ENCODE results near the gene IGSF9. TPM values are rescaled to one million over a fixed set of nuclear protein-coding genes. Genes with fewer than 3 reads are reported as not detected.

IGSF9 gene
- polyA plus RNA-seq, 1 experiment = not detected

- DNase-seq (ENCODE audit: low read depth) = no peak
- H3K27me3 ChIP-seq (ENCODE audit: control insufficient read depth, insufficient read depth, low read length) = peaks cover 2% of the 10 kb centered on the region
- H3K4me3 ChIP-seq (ENCODE audit: low read depth, low read length) = no peak overlapping the region
- TF ChIP-seq CTCF (IDR thresholded peaks at IDR 0.05; ENCODE audit: insufficient read depth, low read depth, low read length) = no peak
- CTCF ChIA-PET = no interaction called here
- POLR2A ChIA-PET = no interaction called here
- no peaks in the 10 kb centered on the region for H3K36me3 ChIP-seq (ENCODE audit: control insufficient read depth, insufficient read depth, low read length)
These were observed 35.4 kb upstream of the IGSF9 start for GRCh38 chr1:159980786-159981185.

- no peak for DNase-seq (ENCODE audit: low read depth)
- POLR2A ChIA-PET = no interaction called here
- CTCF ChIA-PET = interaction anchor here (0.6 kb wide), 1 partner anchor 55 kb away, joined by 3 read pairs; no protein-coding TSS in a partner anchor
- Histone ChIP-seq H3K36me3 (ENCODE audit: control insufficient read depth, insufficient read depth, low read length) (no peaks in the 10 kb centered on the region), H3K27me3 (ENCODE audit: control insufficient read depth, insufficient read depth, low read length) (peaks cover 2% of the 10 kb centered on the region), H3K4me3 (ENCODE audit: low read depth, low read length) (no peak overlapping the region)
- TF ChIP-seq CTCF (IDR thresholded peaks at IDR 0.05; ENCODE audit: insufficient read depth, low read depth, low read length) = no peak
These were observed 34.7 kb upstream of the IGSF9 start for GRCh38 chr1:159980076-159980475.

GRCh38 chr1:159979257-159979656 lies 33.8 kb upstream of the IGSF9 start:
- Histone ChIP-seq H3K36me3 (ENCODE audit: control insufficient read depth, insufficient read depth, low read length) (no peaks in the 10 kb centered on the region), H3K27me3 (ENCODE audit: control insufficient read depth, insufficient read depth, low read length) (peaks cover 5% of the 10 kb centered on the region; the same call in 1 of the 2 replicates), H3K4me3 (ENCODE audit: low read depth, low read length) (no peak overlapping the region)
- ChIA-PET POLR2A (no interaction called here), CTCF (no interaction called here)
- TF ChIP-seq CTCF (IDR thresholded peaks at IDR 0.05; ENCODE audit: insufficient read depth, low read depth, low read length) = no peak
- no peak for DNase-seq (ENCODE audit: low read depth)

- peaks cover 3% of the 10 kb centered on the region; the same call in 1 of the 2 replicates for H3K27me3 ChIP-seq (ENCODE audit: control insufficient read depth, insufficient read depth, low read length)
- CTCF ChIA-PET = interaction anchor here (0.5 kb wide), 1 partner anchor 255 kb away, joined by 3 read pairs; no protein-coding TSS in a partner anchor
These were observed 32.6 kb upstream of the IGSF9 start for GRCh38 chr1:159978107-159978398.

GRCh38 chr1:159977364-159978106 lies 32.1 kb upstream of the IGSF9 start:
- CTCF ChIA-PET = interaction anchor here (0.5 to 1.5 kb wide), 3 partner anchors 30 to 255 kb away, joined by 3 to 5 read pairs (median 3); no protein-coding TSS in a partner anchor
- Histone ChIP-seq H3K36me3 (ENCODE audit: control insufficient read depth, insufficient read depth, low read length) (no peaks in the 10 kb centered on the region), H3K4me3 (ENCODE audit: low read depth, low read length) (no peak overlapping the region), H3K27me3 (ENCODE audit: control insufficient read depth, insufficient read depth, low read length) (peaks cover 3% of the 10 kb centered on the region; the same call in 1 of the 2 replicates)
- TF ChIP-seq CTCF (IDR thresholded peaks at IDR 0.05; ENCODE audit: insufficient read depth, low read depth, low read length) = no peak
- POLR2A ChIA-PET = no interaction called here
- DNase-seq (ENCODE audit: low read depth) = no peak

More at GRCh38 chr1:159978107-159978398, 32.6 kb upstream of the IGSF9 start:
- POLR2A ChIA-PET = no interaction called here
- Histone ChIP-seq H3K36me3 (ENCODE audit: control insufficient read depth, insufficient read depth, low read length) (no peaks in the 10 kb centered on the region), H3K4me3 (ENCODE audit: low read depth, low read length) (no peak overlapping the region)
- TF ChIP-seq CTCF (IDR thresholded peaks at IDR 0.05; ENCODE audit: insufficient read depth, low read depth, low read length) = no peak
- DNase-seq (ENCODE audit: low read depth) = no peak

Measured in BJ (cell line).